ENCODE data around the gene SPSB3.
A peak's percentile ranks its signal among the peaks of the same experiment; 100 is the strongest.
"Not testable (repeated sequence)": the region's sequence is repeated elsewhere in the genome, so short reads cannot be mapped to it uniquely, and the experiment has no call there.

Gene SPSB3

GRCh38 chr16:1816396-1817275 lies 34.3 kb upstream of the SPSB3 start:
- no peak for DNase-seq

- no peak for DNase-seq
These were observed 33.1 kb upstream of the SPSB3 start for GRCh38 chr16:1815461-1815860.

- peak; percentile 82 for DNase-seq
These were observed 30.4 kb upstream of the SPSB3 start for GRCh38 chr16:1812732-1813163.

GRCh38 chr16:1810536-1810935 lies 28.2 kb upstream of the SPSB3 start:
- no peak for DNase-seq

GRCh38 chr16:1810106-1810505 lies 27.7 kb upstream of the SPSB3 start:
- DNase-seq: no peak

- no peak for DNase-seq
These were observed 27.0 kb upstream of the SPSB3 start for GRCh38 chr16:1809281-1809801.

GRCh38 chr16:1808691-1809090 lies 26.3 kb upstream of the SPSB3 start:
- no peak for DNase-seq

GRCh38 chr16:1807626-1808025 lies 25.3 kb upstream of the SPSB3 start:
- DNase-seq: no peak

- DNase-seq: no peak
These were observed 18.3 kb upstream of the SPSB3 start for GRCh38 chr16:1800701-1801100.

- DNase-seq: not testable (repeated sequence)
These were observed 16.9 kb upstream of the SPSB3 start for GRCh38 chr16:1799263-1799662.

- no peak for DNase-seq
These were observed 12.7 kb upstream of the SPSB3 start for GRCh38 chr16:1794908-1795666.

GRCh38 chr16:1794221-1794871 lies 12.0 kb upstream of the SPSB3 start:
- no peak for DNase-seq

GRCh38 chr16:1793578-1794220 lies 11.3 kb upstream of the SPSB3 start, which contains the start of gene IGFALS:
TSS of gene IGFALS (minus strand) at chr16:1793705. CDS start at chr16:1793652, 53 bp downstream.
- no peak for DNase-seq

GRCh38 chr16:1792836-1793577 lies 10.6 kb upstream of the SPSB3 start:
- DNase-seq: no peak

GRCh38 chr16:1791943-1792812 lies 9.8 kb upstream of the SPSB3 start:
- DNase-seq: no peak

GRCh38 chr16:1791256-1791942 lies 9.0 kb upstream of the SPSB3 start:
- DNase-seq: no peak

- no peak for DNase-seq
These were observed 8.4 kb upstream of the SPSB3 start for GRCh38 chr16:1790611-1791255.

- no peak for DNase-seq
These were observed 7.9 kb upstream of the SPSB3 start for GRCh38 chr16:1790261-1790610.

GRCh38 chr16:1789643-1790045 lies 7.3 kb upstream of the SPSB3 start:
- DNase-seq: no peak

- DNase-seq: no peak
These were observed 6.3 kb upstream of the SPSB3 start for GRCh38 chr16:1788708-1789100.
